NCI-H1092 treated with DMSO at 0.1 percent for 48 hours (cell line): ENCODE measurements around the gene ECI1.
A peak's percentile ranks its signal among the peaks of the same experiment; 100 is the strongest.
"Not testable (repeated sequence)": the region's sequence is repeated elsewhere in the genome, so short reads cannot be mapped to it uniquely, and the experiment has no call there.

Experiments used
- DNase-seq: peaks from one replicate; lab custom pipeline; 2025; lab: John Stamatoyannopoulos, UW

The ECI1 gene

DNA sequence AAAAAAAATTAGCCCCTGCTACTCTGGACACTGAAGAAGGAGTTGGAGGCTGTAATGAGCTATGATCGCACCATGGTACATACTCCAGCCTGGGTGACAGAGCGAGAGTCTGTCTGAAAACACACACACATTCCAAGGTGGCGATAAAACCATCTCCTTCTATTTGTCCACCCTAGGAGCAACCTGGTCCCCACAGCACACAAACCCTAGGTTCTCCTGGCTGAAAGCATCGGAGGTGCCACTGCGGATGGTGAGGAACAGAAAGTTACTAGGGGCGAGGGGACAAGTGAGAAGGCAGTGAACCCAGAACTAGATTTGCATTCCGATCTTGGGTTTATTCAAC lies 1.4 kb upstream of the ECI1 start:
- no peak for DNase-seq

DNA sequence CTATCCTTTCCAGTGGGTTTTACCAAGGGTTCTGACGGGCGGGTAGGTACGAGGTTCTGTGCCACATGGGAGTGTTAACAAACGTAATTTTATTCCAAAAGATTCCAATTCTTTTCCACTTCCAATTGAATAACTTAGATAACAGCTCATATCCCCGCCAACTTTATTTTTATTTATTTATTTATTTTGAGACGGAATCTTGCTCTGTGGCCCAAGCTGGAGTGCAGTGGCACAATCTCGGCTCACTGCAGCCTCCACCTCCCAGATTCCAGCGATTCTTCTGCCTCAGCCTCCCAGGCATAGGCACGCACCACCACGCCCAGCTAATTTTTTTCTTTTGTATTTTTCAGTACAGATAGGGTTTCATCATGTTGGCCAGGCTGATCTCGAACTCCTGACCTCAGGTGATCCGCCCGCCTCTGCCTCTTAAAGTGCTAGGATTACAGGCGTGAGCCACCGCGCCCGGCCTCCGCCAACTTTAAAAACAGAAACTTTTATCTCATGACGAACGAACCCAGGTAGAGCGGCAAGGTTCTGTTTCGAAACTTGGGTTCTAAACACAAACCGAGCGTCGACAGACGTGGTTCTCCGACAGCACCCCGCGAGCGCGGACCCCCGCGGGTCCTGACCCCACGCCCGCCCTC lies 613 bp downstream of the ECI1 start:
- DNase-seq: no peak

DNA sequence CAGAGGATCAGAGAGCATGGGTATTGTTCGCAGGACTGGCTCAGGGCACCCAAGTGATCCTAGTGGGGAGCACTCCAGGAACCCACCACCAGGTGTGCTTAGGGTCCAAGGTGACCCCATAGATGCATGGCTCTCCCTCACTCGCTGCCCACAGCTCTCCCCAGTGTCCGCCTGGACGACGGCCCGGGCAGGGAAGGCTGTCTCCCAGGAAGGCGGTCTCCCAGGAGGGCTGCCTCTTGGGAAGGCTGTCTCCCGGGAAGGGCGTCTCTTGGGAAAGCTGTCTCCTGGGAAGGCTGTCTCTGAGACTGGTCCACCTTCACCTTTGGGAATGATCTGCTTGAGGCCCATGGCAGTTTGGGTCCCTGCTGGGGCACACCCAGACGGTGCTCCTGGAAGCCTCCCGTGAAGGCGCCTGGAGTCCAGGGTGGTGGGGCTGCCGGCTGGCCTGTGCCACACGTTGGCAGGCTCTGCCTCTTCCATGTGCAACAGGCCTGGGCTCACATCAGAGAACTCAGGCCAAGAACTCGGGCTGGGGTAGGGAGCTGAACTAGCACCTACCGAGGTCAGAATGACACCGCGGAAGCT lies 5.0 kb downstream of the ECI1 start:
- no peak for DNase-seq

DNA sequence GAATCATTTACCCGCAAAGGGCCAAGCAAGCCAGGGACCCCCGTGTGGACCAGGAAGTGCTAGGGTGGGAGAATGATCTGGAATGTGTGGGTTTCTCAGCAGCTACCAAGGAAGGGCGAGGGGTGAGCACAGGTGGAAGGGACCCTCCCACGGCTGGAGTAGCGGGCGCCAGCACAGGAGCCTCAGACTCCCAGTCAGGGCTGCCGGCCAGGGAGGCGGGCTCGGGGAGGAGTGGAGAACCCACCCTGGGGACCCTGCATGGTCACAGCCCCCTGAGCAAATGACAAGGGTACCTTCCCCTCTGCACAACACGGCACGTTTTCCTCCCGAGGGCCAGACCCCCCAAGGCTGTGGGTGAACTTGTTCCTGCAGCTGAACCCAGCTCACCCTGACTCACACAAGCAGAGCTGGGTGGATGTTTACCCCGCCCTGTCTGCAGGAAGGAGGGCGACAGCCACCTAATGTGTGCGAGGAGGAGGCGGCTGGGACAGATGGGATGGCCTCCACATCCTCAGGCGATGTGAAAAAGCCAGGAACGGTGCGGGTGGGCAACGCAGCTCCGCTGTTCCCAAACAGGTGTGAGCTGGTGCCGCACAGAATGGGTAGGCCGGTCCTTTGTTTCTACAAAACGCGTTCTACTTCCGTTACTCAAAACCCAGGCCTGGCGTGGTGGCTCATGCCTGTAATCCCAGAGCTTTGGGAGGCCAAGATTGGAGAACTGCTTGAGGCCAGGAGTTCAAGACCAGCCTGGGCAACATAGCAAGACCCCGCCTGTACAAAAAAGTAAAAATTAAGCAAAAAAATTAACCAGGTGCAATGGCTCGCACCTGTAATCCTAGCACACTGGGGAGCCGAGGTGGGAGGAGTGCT lies 6.2 kb downstream of the ECI1 start:
- no peak for DNase-seq

DNA sequence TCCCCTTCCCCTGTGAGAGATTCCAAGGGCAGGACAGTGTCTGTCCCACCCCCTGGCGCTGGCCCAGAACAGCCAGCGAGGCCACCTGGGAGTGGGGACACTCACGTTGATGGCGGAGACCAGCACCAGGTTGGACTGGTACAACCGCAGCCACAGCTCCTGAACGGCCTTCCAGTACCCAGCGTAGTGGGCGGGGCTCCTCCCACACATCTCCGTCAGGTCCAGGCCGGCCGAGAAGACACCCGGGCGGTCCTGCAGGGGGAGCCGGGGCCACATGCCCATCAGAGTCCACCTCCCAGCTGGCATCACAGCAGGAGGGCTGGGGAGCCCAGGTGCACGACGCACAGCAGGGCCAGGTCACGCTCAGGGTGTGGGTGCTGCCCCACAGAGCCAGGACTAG lies 7.1 kb downstream of the ECI1 start:
- DNase-seq: peak; percentile 7

DNA sequence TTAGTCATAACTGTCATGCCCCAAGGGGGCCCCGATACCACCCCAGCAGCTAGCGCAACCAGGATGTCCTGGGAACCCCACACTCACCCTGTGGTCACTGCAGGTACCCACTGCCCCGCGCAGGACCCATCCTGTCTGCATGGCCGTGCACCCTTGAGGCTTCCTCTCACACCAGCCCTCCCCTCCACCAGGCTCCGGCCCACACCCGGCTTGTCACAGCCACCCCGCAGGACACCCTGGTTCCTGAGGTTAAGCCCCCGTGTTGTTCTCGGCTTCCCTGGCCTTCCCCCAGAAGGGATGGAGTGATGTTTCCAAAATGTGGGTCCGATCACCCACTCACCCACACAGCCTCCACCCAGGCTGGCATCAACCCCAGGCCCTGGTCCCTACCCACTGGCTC lies 7.6 kb downstream of the ECI1 start:
- no peak for DNase-seq

DNA sequence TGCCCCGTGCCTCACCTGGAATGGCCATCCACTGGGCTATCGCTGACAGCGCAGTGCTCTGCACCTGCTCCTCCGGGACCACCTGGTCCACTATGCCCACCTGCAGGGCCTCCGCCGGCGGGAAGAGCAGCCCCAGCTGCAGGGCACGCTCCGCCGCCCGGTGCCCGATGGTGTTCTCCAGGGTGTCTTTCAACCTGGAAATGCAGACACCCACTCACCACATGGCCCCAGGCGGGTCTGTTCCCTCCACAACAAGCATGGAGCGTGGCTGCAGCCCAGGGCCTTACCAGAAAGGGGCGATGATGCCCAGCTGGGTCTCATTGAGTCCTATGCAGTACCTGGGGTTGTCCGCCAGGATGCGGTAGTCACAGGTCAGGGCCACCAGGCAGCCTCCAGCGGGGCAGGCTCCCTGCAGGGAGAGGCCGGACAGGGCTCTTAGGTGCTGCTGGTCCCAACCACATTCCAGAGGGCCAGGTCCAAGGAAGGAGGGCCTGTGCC lies 8.3 kb downstream of the ECI1 start:
- DNase-seq: no peak

DNA sequence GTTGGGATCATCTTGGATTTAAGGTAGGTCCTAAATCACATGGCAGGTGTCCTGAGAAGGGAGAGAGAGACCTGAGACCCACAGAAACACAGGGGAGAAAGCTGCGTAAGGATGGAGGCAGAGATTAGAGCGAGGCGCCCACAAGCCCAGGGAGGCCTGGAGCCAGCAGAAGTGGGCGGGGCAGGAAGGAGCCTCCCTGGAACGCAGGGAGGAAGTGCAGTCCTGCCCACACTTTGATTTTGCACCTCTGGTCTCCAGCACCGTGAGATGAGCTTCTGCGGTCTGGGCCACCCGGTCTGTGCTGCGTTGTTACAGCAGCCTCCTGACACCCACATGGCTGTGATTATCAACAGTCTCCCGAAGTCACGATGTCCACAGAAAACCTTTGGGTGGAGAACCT lies 8.8 kb downstream of the ECI1 start:
- DNase-seq: no peak

DNA sequence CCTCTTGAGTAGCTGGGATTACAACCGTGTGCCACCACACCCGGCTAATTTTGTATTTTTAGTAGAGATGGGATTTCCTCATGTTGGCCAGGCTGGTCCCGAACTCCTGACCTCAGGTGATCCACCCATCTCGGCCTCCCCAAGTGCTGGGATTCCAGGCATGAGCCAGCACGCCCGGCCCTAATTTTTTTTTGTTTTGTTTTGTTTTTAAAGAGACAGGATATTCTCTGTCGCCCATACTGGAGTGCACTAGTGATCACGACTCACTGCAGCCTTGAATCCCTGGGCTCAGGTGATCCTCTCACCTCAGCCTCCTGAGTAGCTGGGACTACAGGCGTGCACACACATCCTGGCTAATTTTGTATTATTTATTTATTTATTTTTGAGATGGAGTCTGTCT lies 11.1 kb downstream of the ECI1 start:
- DNase-seq: not testable (repeated sequence)

DNA sequence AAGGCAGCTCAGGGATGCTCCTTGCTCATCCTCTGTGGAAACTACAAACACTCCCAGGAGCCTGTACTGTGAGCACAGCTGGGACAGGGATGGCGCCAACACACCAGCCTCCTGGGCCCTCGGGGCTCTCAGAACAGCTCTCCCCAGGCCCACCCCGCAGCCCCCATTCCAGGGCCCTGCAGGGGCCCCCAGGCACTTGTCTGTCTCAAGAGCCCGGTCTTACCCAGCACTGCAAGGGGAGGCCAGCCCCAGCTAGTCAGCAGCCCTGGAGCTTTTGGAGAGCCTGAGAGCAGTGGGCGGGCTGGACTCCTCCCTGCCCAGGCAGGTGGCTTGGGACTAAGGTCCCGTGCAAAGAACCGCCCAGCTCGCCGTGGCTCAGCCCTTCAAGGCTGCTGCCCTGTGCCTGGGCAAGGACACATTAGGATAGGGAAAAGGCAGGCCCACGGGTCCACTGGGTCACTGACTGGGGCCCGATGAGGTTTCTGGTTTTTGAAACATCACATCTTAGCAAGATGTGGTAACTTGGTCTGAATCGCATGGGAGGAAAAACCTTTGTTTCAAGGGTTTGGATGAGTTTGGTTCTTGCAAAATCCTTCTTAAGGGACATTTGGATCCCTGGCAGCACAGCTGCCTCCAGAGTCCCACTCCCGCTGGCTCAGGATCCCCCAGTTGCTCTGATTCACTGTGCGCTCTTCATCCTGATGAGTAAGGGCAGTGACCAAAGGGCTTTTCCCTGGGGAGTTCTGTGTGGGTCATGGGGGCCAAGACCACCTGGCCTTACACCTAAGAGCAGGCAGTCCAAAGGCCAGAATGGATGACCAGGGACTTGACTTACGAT lies 12.3 kb downstream of the ECI1 start:
- DNase-seq: no peak

DNA sequence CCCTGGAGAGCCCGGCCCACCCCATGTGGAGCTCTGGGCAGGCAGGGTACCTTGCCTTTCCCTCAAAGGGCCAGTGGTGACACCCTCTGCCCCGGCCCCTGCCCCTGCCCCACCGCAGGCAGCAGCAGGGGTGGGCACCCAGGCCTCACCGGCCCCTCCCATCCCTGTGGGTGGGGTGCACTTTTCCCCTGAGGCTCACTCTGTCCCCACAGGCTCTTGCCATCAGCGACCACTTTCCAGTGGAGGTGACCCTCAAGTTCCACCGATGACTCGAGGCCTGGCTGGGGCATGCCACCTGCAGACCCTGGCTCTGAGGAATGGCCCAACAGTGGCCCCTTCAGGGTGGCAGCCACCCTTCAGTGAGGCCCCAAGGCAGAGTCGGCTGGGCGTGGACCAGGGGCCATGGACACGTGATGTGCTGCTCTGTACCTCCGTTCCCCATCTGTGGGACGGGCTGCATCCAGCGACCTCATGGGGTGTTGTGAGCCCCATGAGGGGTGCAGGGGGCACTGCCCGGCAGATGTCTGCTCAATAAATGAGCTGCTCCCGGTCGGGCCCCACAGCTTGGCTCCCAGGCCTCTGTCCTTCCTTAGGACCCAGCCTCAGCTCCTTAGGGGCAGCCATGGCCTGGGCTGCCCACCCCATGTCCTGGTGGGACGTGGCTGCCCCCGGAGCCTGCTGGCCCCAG lies 13.1 kb downstream of the ECI1 start:
- no peak for DNase-seq

DNA sequence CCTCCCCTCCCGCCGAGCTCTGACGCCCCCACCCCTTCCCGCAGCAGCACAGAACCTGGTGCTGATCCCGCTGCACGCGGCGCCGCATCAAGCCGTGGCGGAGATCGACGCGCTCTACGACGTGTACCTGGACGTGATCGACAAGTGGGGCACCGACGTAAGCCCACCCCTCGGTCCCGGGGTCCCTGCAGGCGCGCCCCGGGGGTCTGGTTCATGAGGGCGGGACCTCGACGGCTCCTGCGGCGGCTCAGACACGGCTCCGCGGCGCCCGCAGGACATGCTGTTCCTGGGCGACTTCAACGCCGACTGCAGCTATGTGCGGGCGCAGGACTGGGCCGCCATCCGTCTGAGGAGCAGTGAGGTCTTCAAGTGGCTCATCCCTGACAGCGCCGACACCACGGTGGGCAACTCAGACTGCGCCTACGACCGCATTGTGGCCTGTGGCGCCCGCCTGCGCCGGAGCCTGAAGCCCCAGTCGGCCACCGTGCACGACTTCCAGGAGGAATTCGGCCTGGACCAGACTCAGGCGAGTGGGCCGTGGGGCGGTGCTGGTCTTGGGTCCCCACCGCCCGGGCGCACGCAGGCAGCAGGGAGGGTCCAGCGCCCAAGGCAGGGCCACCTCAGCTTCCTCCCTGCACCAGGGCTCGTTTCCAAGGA lies 13.8 kb downstream of the ECI1 start:
- DNase-seq: no peak

DNA sequence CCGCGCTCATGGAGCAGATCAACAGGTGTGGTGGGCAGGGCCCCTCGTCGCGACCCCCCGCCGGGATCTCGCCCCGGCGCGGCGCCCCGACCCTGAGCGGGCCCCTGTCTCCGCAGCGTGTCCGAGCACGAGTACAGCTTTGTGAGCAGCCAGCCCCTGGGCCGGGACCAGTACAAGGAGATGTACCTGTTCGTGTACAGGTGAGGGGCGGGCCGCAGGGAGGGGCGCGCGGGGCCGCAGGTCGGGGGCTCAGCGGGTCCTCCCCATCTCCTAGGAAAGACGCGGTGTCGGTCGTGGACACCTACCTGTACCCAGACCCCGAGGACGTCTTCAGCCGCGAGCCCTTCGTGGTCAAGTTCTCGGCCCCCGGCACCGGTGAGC lies 14.3 kb downstream of the ECI1 start:
- DNase-seq: no peak

DNA sequence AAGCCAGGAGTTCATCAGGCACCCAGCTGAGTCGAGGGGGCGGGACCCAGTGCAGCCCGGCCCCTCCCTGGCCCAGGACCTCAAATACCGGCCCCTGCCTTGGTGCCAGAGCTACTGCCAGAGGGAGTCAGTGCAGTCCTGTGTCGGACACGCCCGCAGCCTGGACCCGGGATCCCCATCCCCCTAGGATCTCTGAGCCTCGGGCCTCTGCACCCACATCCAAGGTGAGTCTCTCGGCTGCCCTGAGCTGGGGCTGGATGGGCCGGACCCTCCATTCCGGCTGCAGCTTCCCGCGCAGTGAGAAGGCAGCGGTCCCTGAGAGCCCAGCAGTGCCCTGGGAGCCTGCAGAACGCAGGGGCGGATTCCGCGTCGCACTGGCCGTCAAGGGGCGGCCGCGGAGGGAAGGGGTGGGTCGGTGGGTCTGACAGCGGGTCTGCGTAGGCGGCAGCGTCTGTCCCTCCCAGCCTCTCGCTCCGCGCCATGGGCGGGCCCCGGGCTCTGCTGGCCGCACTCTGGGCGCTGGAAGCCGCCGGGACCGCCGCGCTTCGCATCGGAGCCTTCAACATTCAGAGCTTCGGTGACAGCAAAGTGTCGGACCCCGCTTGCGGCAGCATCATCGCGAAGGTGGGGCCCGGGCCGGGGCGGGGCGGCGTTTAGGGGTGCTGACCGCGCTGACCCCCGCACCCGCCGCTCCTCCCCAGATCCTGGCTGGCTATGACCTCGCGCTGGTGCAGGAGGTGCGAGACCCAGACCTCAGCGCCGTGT lies 14.9 kb downstream of the ECI1 start, which contains the start of gene DNASE1L2:
Gene DNASE1L2, plus strand, starts transcription at position 108 of the 765 bp plus-strand sequence. Its CDS starts 373 bp downstream, at position 481.
- no peak for DNase-seq

DNA sequence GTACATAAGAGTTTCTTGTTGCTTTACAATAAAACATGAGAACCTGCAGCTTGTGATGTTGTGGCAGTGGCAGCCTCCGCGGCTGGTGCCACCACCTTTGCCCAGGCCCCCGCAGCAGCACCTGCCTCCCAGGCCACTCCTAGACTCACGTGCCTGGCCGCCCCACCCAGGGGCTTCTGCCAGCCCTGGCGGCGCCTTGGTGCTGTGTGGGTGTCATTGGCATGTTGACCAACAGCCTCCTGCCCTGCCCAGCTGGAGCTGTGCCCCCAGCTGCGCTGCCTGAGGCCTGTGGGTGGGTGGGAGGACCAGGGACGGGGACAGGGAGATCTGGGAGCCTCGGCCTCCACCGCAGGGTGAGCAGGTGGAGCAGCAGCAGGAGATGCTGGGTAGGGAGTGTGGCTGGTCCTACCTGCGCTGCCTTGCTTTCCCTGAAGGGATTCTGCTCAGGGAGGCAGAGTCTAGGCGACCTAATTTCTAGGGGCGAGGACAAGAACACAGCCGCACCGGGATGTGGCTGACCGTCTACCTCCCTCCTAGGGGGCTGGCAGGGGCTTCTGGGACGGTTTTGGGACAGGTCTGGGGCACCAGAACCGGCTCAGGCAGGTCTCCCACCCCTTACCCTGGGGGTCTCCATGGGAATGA lies 15.6 kb downstream of the ECI1 start:
- no peak for DNase-seq

DNA sequence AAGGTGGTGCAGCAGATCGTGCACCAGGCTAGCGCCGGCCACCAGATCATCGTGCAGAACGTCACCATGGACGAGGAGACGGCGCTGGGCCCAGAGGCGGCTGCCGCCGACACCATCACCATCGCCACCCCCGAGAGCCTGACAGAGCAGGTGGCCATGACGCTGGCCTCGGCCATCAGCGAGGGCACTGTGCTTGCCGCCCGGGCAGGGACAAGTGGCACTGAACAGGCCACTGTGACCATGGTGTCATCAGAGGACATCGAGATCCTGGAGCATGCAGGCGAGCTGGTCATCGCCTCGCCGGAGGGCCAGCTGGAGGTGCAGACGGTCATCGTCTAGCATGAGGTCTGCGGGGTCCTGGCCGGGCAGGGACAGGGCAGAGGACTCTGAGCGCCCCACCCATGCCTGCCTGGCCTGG lies 16.1 kb downstream of the ECI1 start:
- no peak for DNase-seq

DNA sequence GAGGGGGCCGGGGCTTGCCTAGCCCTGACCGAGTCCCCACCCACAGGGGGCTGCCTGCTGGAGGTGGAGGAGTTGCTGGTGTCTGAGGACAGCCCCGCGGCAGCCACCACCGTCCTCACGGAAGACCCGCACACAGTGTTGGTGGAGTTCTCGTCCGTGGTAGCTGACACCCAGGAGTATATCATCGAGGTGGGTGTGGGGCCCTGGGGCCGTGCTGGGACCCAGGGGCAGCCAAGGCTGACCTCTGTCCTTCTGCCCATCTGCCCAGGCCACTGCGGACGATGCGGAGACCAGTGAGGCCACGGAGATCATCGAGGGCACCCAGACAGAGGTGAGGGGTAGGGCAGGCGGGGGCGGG lies 16.6 kb downstream of the ECI1 start:
- DNase-seq: no peak

DNA sequence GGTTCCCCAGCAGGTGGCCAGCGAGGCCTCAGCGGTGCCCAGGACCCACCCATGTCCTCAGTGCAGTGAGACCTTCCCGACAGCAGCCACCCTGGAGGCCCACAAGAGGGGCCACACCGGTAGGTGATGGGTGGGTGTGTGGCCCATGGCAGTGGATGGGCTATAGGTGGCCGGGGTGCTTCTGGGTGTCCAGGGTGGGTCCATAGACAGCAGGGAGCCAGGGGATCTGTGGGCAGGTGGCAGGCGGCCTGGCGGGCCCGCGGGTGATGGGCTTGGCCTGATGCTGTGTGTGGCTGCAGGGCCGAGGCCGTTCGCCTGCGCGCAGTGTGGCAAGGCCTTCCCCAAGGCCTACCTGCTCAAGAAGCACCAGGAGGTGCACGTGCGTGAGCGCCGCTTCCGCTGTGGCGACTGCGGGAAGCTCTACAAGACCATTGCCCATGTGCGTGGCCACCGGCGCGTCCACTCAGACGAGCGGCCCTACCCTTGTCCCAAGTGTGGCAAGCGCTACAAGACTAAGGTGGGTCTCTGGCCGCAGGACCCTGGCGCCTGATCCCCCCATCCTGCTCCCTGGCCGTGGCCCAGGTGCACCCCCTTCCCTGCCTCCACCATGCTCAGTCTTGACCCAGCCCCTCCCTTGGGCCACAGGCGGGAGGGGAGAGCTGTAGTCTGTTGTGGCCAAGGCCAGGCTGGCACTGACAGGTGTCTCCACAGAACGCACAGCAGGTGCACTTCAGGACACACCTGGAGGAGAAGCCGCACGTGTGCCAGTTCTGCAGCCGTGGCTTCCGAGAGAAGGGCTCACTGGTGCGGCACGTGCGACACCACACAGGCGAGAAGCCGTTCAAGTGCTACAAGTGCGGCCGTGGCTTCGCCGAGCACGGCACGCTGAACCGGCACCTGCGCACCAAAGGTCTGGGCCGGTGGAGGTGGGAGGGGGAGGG lies 17.2 kb downstream of the ECI1 start:
- no peak for DNase-seq
